ENCODE measurements around the gene SPTB. TPM values are rescaled to one million over a fixed set of nuclear protein-coding genes. Genes with fewer than 3 reads are reported as not detected.

The SPTB gene
- total RNA-seq, 1 experiment from 2014 or later: 0.43 TPM

DNA sequence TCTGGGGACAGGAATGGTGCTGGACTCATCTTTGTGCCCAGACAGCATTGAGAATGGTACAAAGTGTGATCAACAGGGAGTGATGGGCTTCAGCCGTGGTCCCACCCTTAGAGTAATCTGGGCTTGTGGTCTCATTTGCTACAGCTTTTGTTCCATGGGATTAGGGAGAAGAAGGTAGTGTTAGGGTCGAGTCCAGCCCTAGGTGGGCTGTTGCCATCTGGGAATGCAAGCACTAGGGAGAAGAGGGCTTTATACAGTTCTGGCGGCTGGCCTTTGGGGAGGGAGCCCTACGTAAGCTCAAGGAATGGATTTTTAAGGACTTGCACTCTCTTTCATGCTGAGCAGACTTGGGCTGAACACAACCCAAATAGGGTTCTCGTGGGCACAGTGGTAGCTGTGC, 170.6 kb downstream of the SPTB start:
- DNase-seq (ENCODE audit: low spot score): no peak
- peaks cover 17% of the 10 kb centered on the region for H3K9me3 ChIP-seq (ENCODE audit: low read depth, low read length, poor library complexity, severe bottlenecking)
- peaks cover 11% of the 10 kb centered on the region for H3K4me1 ChIP-seq (ENCODE audit: insufficient read depth, low read length, poor library complexity, severe bottlenecking)
- H3K27ac ChIP-seq (ENCODE audit: low read depth, low read length, poor library complexity, severe bottlenecking): no peak overlapping the region
- H3K36me3 ChIP-seq (ENCODE audit: insufficient read depth, low read length, poor library complexity, severe bottlenecking): no peaks in the 10 kb centered on the region
- BruUV-seq (replicated peaks): no TSS peak
- CTCF ChIA-PET: no interaction called here
- TF ChIP-seq EZH2 (IDR thresholded peaks at IDR 0.05; ENCODE audit: borderline replicate concordance, low read depth, low read length, poor library complexity, severe bottlenecking): no peak
- TF ChIP-seq, protein P1, sequence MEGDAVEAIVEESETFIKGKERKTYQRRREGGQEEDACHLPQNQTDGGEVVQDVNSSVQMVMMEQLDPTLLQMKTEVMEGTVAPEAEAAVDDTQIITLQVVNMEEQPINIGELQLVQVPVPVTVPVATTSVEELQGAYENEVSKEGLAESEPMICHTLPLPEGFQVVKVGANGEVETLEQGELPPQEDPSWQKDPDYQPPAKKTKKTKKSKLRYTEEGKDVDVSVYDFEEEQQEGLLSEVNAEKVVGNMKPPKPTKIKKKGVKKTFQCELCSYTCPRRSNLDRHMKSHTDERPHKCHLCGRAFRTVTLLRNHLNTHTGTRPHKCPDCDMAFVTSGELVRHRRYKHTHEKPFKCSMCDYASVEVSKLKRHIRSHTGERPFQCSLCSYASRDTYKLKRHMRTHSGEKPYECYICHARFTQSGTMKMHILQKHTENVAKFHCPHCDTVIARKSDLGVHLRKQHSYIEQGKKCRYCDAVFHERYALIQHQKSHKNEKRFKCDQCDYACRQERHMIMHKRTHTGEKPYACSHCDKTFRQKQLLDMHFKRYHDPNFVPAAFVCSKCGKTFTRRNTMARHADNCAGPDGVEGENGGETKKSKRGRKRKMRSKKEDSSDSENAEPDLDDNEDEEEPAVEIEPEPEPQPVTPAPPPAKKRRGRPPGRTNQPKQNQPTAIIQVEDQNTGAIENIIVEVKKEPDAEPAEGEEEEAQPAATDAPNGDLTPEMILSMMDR (conservative IDR thresholded peaks at IDR 0.05; ENCODE audit: low read depth, low read length): no peak
- POLR2A ChIA-PET (ENCODE audit: low non-redundant PET): no interaction called here
- intact Hi-C loops (cut with micrococcal nuclease; ENCODE audit: unreplicated experiment): no loop called here
- no peaks in the 10 kb centered on the region for H3K27me3 ChIP-seq (replicated peaks; ENCODE audit: insufficient read depth, low read depth, low read length, poor library complexity)
- H3K4me3 ChIP-seq (ENCODE audit: low read depth, low read length, poor library complexity, severe bottlenecking): no peak overlapping the region

DNA sequence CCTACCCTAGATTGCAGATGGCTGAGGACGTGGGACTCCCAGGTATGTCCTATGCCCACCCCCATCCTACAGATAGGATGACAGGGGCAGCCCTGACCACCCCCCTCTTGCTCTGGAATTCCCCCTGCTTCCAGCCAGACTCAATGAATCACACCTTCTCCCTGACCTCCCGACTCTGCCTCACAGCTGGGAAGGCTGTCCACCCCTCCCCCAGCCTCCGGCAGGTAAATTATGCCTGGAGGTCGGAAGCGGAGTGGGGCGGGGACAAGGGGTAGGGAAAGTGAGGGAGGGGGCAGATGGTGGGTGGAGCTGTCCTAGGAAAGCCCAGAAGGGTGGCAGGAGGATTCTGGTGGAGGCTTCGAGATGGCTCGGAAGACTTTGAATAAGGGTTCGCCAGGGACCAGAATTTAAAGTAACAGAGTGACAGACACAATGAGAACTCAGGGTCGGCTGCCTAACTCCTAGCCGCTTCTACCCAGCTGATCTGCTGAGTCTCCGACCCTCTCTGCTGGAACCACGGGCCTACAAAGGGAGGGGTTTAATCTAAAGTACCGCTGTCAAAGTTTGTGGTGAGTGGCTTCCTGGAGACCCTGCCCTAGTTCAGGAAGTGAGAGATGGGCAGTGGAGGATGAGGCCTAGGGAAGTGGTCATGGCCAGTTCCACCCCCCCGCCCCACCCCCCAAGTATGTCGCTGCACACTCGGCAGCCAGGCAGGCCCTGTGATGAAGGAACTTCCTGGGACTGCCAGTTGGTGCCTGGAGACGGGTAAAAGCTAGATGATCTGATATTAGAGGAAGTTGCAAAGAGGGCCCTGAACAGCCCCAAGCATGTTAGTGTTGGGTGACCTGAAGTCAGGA, 171.3 kb downstream of the SPTB start:
- BruUV-seq (replicated peaks): no TSS peak
- H3K4me3 ChIP-seq (ENCODE audit: low read depth, low read length, poor library complexity, severe bottlenecking): no peak overlapping the region
- intact Hi-C loops (cut with micrococcal nuclease; ENCODE audit: unreplicated experiment): no loop called here
- H3K9me3 ChIP-seq (ENCODE audit: low read depth, low read length, poor library complexity, severe bottlenecking): peaks cover 10% of the 10 kb centered on the region
- no peaks in the 10 kb centered on the region for H3K27me3 ChIP-seq (replicated peaks; ENCODE audit: insufficient read depth, low read depth, low read length, poor library complexity)
- ChIA-PET POLR2A (ENCODE audit: low non-redundant PET) (interaction anchor here (0.5 kb wide), 1 partner anchor 29 kb away, joined by 3 read pairs; no protein-coding TSS in a partner anchor), CTCF (no interaction called here)
- TF ChIP-seq, protein P1 (conservative IDR thresholded peaks at IDR 0.05; ENCODE audit: low read depth, low read length): no peak
- no peak for TF ChIP-seq EZH2 (IDR thresholded peaks at IDR 0.05; ENCODE audit: borderline replicate concordance, low read depth, low read length, poor library complexity, severe bottlenecking)
- H3K27ac ChIP-seq (ENCODE audit: low read depth, low read length, poor library complexity, severe bottlenecking): no peak overlapping the region
- no peak for DNase-seq (ENCODE audit: low spot score)
- H3K36me3 ChIP-seq (ENCODE audit: insufficient read depth, low read length, poor library complexity, severe bottlenecking): no peaks in the 10 kb centered on the region
- peaks cover 17% of the 10 kb centered on the region for H3K4me1 ChIP-seq (ENCODE audit: insufficient read depth, low read length, poor library complexity, severe bottlenecking)

DNA sequence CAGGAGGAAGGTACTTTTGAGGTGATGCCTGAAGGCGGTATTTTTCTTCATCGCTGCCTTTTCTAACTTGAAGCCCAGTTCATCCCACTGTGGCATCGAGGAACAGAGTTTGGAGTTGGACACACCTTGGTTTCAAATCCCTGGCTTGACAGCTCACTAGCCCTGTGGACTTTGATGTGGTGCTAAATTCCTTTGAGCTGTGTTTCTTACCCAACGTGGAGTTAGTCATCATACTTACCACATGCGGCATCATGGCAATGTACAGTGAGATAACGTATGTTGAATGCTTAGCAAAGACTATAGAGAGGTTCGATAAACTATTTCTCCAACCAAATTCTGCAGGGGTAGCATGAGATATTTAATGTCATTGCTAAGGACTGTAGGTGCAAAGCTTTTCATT, 172.0 kb downstream of the SPTB start:
- Histone ChIP-seq H3K36me3 (ENCODE audit: insufficient read depth, low read length, poor library complexity, severe bottlenecking) (no peaks in the 10 kb centered on the region), H3K27me3 (replicated peaks; ENCODE audit: insufficient read depth, low read depth, low read length, poor library complexity) (no peaks in the 10 kb centered on the region), H3K4me1 (ENCODE audit: insufficient read depth, low read length, poor library complexity, severe bottlenecking) (peaks cover 18% of the 10 kb centered on the region), H3K9me3 (ENCODE audit: low read depth, low read length, poor library complexity, severe bottlenecking) (peaks cover 3% of the 10 kb centered on the region), H3K4me3 (ENCODE audit: low read depth, low read length, poor library complexity, severe bottlenecking) (no peak overlapping the region), H3K27ac (ENCODE audit: low read depth, low read length, poor library complexity, severe bottlenecking) (no peak overlapping the region)
- ChIA-PET CTCF (no interaction called here), POLR2A (ENCODE audit: low non-redundant PET) (no interaction called here)
- BruUV-seq (replicated peaks): no TSS peak
- TF ChIP-seq, protein P1 (conservative IDR thresholded peaks at IDR 0.05; ENCODE audit: low read depth, low read length): no peak
- no peak for TF ChIP-seq EZH2 (IDR thresholded peaks at IDR 0.05; ENCODE audit: borderline replicate concordance, low read depth, low read length, poor library complexity, severe bottlenecking)
- intact Hi-C loops (cut with micrococcal nuclease; ENCODE audit: unreplicated experiment): no loop called here
- no peak for DNase-seq (ENCODE audit: low spot score)
